ENCODE data around the gene MTARC1.
A peak's percentile ranks its signal among the peaks of the same experiment; 100 is the strongest.

MTARC1 gene

DNA sequence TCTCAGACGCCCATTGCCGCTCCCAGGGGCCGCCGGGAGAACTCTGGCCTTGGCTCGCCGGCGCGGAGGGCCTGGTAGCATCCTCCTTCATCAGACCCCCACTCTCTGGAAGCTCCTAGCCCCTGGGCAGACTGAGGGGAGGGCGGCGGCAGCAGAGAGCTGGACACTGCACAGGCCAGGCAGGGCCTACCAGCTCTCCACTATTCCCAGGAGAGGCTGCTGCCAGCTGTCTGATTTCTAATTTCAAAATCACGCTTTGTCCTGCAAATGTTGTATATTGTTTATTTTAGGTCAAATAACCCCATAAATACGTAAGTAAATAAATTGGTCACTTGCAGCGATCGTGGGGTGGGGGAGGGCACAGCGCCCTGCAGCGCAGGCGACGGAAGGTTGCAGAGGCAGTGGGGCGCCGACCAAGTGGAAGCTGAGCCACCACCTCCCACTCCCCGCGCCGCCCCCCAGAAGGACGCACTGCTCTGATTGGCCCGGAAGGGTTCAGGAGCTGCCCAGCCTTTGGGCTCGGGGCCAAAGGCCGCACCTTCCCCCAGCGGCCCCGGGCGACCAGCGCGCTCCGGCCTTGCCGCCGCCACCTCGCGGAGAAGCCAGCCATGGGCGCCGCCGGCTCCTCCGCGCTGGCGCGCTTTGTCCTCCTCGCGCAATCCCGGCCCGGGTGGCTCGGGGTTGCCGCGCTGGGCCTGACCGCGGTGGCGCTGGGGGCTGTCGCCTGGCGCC lies at the start of gene MTARC1:
Gene MTARC1 (plus strand): TSS at position 577 of the 732 bp plus-strand sequence. CDS start 32 bp downstream, at position 609.
- DNase-seq, result peak; percentile 80

GRCh38 chr1:220741349-220741748 lies 45.4 kb upstream of the MTARC1 start:
- no peak for DNase-seq

- DNase-seq, result no peak
Observed at GRCh38 chr1:220741825-220742224, 44.9 kb upstream of the MTARC1 start.

- no peak for DNase-seq
Observed at GRCh38 chr1:220742520-220742919, 44.2 kb upstream of the MTARC1 start.

DNA sequence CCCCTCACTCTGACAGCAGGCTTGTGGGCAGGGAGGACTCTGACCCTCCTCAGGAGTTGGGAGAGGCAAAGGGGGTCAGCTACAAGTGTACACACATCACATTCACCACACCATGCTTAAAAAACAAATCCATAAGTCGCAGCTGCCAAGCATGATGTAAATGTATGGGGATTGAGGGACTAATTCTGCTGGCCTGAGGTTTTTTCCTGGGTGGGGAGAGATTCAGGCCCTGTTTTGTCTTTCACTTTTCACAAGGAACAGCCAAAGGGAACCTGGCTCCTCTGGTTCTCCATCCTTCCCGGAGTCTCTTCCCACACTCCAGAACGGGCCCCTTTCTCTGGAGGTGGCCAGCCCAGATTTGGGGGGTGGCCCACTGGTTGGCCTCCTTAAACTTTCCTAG lies 39.9 kb upstream of the MTARC1 start:
- no peak for DNase-seq

GRCh38 chr1:220747437-220748088 lies 39.1 kb upstream of the MTARC1 start:
- no peak for DNase-seq

- DNase-seq, result peak; percentile 62
Observed at GRCh38 chr1:220748089-220748934, 38.4 kb upstream of the MTARC1 start, which contains the start of gene MTARC2. MTARC2 (plus strand) TSS chr1:220748322; CDS start chr1:220748532, 210 bp downstream.

- DNase-seq, result no peak
Observed at GRCh38 chr1:220748936-220749335, 37.8 kb upstream of the MTARC1 start.

GRCh38 chr1:220750131-220750515 lies 36.6 kb upstream of the MTARC1 start:
- DNase-seq, result no peak

- DNase-seq, result no peak
Observed at GRCh38 chr1:220751111-220751510, 35.6 kb upstream of the MTARC1 start.

DNA sequence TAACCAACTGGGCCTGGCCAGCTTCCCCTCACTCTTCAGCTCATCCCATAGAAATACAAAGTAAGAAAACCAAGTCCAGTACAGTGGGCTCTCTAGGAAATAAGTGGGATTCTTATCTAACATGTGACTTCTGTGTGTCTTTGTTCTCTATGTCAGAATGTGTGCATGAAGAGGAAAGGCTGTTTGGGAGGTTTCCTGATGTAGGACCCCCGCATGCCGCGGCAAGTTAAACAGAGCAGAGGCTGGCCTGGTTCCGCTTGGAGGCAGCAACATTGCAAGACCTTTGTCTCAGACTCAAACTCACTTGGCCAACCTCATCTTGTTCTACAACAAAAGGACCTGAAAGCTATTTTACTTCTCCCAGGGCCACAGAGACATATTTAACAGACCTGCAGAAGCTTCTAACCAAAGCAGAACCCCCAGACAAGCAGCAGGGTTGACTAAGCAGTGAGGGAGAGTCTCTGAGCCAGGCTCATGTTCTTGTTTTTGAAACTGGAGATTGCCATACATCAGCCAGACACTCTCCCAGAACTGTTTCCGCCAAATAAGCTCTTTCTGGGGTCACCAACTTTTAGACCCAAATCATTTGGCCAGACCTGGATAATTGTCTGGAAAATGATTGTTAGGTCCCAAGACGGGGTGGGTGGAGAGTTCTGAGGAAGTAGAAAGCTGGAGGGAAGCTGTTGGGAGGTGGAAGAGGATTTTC lies 32.3 kb upstream of the MTARC1 start:
- DNase-seq, result no peak

GRCh38 chr1:220754918-220755295 lies 31.8 kb upstream of the MTARC1 start:
- DNase-seq, result no peak

DNA sequence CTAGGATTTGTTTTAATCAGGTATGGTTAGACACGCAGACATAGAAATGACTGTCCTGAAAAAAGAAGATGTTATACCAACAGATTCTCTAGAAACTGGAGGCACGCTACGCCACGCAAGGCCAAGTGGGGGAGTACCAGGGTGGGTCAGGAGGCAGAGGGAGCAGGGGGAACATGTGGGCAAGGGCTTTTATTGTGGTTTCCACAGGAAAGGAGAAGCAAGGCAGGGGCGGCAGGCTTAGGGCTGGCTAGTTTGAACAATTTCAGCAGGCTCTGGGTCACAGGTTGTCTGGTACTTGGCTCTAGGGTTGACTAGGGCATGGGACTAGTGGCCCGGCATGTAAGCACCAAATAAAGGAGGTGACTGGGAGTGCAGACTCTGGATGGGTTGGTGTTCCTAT lies 31.4 kb upstream of the MTARC1 start:
- DNase-seq, result peak; percentile 14

DNA sequence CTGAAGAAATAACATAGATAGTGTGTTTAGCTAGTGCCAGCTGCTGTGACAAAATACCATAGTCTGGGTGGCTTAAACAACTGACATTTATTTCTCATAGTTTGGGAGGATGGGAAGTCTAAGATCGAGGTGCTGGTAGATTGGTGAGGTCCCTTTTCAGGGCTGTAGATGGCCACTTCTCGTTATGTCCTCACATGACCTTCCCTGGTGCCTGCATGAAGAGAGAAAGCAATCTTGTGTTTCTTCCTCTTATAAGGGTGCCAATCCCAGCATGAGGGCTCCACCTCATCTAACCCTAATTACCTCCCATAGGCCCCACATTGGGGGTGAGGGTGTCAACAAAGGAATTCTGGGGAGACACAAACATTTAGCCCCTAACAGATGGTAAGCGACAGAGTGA lies 29.3 kb upstream of the MTARC1 start:
- no peak for DNase-seq

DNA sequence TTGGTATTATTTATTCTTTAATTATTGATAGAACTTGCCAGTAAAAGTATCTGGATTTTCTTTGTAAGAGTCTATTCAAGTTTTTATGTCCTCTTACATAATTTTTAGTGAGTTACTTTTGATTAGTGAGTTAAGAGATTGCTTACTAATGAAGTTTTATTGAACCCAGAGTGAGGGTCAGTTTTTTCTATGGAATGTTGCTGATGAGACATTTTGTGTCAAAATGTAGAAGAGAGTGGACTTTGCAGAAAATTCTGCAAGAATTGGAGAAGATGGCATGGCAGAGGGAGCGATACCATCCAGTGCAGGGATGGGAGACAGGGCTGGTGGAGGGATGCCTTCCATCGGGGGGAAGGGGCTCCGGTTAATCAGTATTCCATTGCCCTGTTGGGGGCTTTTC lies 27.6 kb upstream of the MTARC1 start:
- DNase-seq, result no peak

DNA sequence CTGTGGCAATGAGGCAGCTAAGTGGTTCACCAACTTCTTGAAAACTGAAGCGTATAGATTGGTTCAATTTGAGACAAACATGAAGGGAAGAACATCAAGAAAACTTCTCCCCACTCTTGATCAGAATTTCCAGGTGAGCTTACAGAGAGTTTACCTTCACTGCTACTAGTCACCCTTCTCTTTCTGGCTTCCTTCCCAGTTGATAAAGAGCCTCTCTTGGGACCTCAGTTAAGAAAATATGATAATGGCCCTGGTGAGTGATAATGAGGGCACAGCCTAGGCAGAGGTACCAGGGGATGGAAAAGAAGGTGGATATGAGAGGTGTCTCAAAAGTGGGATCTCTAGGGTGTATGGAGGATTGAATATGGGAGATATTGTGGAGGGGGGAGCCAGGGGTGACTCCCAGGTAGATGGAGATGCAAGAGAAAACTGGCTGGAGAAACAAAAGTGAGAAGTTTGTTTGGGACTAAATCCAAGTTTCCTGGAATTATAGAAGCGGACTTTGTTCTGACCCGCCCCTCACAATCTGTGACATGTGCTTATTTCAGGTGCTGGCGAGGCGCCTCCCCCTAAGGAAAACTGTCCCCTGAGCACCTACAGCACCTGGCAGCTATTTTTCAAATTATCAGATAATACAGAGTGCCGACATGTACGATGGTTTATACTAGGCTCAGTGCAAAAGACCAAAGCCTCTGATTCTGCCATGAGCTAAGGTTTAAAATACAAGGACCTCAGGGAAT lies 24.9 kb upstream of the MTARC1 start:
- DNase-seq, result no peak

GRCh38 chr1:220764757-220765156 lies 22.0 kb upstream of the MTARC1 start:
- no peak for DNase-seq

DNA sequence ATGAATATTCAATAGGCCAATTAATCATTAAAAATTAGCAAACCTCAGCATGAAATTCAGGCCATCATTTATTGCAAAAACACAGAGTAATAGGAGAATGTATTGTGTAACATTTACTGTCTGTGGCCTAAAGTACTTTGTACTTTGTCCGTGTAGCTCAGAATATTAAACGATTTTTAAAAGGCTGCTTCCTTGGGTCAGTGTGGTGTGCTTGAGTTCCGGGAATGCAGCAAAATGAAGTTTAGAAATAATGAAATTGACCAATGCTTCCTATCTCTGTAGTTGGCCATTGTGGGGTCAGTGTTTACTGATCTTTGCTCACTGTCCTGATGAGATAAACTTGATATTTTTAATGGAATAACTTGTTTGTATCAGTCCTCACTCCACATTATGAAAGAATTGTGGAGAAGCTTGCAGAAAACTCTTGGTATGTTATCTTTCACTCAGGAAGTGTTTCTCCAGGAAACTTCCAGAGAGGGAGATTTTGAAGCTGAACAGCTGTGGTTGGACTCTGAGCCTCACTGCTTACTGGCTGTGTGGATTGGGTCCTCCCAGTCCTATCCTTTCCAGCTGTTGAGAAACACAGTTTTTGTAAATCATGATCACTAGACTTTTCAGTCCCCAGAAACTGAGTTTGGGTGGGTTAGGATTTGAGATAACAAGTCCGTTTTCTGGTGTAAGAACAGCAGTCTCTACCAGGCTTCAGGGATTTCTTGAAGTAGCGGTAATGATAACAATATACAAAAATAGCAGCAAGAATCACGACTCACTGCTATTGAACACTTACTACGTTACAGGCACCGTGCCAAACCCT lies 19.2 kb upstream of the MTARC1 start:
- DNase-seq, result peak; percentile 72

- DNase-seq, result peak; percentile 66
Observed at GRCh38 chr1:220768126-220768601, 18.5 kb upstream of the MTARC1 start.

- DNase-seq, result no peak
Observed at GRCh38 chr1:220769205-220769604, 17.5 kb upstream of the MTARC1 start.

- no peak for DNase-seq
Observed at GRCh38 chr1:220770245-220770913, 16.3 kb upstream of the MTARC1 start.

Data from hematopoietic multipotent progenitor cell treated with erythropoietin and hydrocortisone succinate and interleukin-3 and kit ligand, for 6 days (in vitro differentiated cells).